Activated effector memory CD4-positive, alpha-beta T cell treated with anti-CD3 and anti-CD28 coated beads, Interleukin-2, amount 50 U/mL, for 16 hours (primary cell): Measurements from ENCODE around the gene PTPRE.
A peak's percentile ranks its signal among the peaks of the same experiment; 100 is the strongest.

Experiments used
- DNase-seq: peaks from one replicate; pipeline ENCODE4 v3.0.0-alpha.2; 2020

PTPRE gene

DNA sequence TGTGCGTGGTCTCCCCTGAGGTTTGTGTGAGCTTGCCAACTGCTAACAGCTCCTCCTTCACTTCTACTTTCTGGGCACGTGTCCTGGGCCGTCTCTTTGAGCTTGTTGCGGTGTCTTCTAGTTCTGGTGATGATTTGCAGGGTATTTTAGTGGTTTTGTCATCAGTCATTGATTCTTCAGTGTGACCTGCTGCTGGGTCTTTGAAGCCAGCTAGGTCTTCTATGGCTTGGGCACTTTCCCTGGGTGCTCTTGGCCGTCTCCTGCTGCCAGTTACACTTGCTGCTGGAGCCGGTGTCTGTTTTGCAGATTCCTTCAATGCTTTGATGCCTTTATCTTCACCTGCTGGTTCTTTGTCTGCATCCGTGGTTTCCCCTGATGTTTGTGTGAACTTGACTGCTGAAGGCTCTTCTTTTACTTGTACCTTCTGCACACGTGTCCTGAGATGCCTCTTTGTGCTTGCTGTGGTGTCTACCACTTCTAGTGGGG is 196.4 kb downstream of the PTPRE start:
- DNase-seq = peak; percentile 73

- DNase-seq = no peak
Measured at GRCh38 chr10:128105383-128105782, 198.5 kb downstream of the PTPRE start.

GRCh38 chr10:128109707-128110106 is 202.8 kb downstream of the PTPRE start:
- DNase-seq = no peak

- DNase-seq = no peak
Measured at GRCh38 chr10:128110339-128110738, 203.4 kb downstream of the PTPRE start.

- no peak for DNase-seq
Measured at GRCh38 chr10:128111696-128112095, 204.8 kb downstream of the PTPRE start.

- no peak for DNase-seq
Measured at GRCh38 chr10:128113026-128113425, 206.1 kb downstream of the PTPRE start.

GRCh38 chr10:128114901-128115300 is 208.0 kb downstream of the PTPRE start:
- DNase-seq = no peak

DNA sequence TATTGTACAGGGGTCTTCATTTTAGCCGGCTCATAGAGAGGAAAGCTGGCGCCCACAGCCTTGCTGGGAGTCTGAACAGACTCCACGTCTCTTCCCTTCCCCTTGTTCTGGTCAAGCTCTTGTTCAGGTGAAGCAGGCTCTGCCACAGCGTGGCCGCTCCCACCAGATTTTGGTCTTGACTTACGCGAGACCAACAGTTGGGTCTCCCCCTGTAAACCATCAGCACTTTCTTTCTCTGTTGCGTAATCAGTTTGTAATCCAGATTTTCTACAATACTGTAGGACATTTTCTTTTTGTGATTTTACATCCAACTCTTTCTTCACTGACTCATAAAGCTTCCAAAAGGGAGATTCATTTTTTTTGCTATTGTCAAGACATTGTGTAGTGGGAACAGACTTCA is 208.5 kb downstream of the PTPRE start:
- no peak for DNase-seq

DNA sequence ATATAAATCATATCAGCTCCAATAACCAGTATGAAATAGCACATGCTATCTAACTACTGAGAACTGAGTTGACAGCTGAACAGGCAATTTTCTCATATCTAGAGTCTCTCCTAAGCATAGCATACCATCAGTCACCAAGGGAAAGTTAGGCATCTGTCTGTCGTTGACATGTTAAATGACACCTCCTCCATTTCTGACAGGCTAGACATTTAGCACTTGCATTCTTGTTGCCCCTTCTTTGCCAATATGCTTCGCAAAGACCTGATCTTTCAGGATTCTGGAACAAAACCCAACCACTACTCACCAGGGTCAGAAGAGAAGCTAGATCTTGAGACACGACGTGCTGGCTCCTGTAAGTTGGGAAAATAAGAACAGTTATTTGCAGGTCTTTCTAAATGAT is 209.3 kb downstream of the PTPRE start:
- DNase-seq = no peak

DNA sequence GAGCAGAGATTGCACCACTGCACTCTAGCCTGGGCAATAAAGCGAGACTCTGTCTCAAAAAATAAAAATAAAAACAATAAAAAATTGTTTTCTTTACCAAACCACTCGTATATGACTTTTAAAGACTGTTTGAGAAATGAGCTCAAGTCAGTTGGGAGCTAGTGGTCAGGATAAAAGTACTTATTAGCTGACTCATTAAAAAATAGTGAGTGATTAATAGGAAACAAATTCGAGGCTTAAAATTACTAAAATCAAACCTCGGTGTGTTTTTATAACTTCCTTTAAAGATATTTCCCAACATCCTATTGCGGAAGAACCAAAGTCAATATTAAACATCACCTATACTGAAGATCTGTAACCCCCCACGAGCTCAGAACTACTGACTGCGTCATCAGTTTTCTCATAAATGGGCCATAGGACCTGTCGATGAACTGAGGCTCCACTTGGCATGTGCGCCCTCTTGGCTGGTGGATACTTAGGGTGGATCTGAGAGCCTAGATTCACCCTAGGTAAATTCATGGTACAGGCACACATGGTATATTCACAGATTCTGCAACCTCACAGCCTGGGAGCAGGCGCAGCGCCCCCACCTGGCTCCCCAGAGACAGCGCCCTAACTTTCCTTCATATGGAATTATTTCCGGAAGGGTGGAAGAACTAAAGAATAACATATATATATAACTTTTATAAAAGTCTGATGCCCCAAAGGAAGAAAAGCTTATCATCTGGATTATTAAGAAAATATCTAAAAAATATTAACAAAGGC is 210.1 kb downstream of the PTPRE start:
- no peak for DNase-seq

- DNase-seq = no peak
Measured at GRCh38 chr10:128121750-128122412, 215.0 kb downstream of the PTPRE start.

DNA sequence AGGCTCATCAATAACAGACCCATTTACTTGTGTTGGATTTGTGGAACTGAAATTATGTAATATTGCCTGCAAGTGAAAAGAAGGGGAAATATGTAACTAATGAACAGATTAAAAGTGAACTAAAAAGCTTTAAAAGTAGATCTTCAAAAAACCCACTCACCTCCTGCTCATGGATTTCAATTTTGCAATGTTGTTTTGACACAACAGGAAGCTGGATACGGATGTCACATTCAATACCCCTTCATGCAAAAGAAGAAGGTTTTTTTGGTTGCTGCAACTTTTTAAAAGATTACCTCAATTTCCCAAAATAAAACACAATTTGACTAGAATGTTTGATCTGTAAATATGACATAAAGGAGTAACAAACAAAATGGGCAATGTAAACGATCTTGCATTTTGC is 216.0 kb downstream of the PTPRE start:
- no peak for DNase-seq

GRCh38 chr10:128123846-128124245 is 216.9 kb downstream of the PTPRE start:
- no peak for DNase-seq

- DNase-seq = no peak
Measured at GRCh38 chr10:128124813-128125403, 218.0 kb downstream of the PTPRE start.

GRCh38 chr10:128125416-128125943 is 218.6 kb downstream of the PTPRE start:
- peak; percentile 76 for DNase-seq

DNA sequence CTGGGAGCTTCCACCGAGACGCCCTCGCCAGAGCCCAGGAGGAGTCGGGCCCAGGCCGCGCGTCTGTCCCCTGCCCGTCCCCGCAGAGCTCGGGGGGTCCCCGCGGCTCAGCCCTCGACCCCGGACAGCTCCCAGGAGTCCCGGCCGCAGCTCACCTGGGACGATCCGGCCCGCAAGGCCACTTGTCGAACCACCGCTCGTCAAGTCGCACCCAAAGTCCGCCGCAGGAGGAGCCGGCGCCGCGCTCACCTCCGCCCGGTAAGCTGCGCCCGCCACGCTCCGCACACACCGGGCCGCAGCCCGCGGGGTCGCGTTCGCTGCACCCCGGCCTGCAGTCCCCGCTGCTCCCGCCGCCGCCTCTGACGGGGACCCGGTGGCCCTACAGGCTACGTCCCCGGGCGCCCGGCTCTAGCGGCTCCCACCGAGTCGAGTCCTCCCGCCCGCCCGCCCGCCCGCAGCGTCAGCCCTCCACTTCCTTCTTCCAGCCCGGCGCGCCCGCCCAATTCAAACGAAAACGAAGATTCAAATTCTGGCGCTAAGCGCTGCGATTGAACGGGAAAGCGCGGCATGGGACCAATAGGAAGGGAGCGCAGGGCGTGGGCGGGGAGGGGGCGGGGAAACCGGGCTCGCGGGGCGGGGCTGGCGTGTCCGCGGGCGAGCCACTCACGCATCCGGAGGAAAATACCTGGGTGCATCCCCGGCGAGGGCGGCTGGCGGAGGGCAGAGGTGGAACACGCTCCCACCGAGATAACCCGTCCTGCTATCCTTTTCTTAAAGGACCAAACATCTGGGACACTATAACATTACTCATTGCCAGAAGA is 219.3 kb downstream of the PTPRE start, which contains the start of gene MKI67:
Gene MKI67, minus strand, starts transcription at position 480 of the 821 bp plus-strand sequence. CDS start 756 bp downstream, outside the sequence.
- DNase-seq = peak; percentile 95

DNA sequence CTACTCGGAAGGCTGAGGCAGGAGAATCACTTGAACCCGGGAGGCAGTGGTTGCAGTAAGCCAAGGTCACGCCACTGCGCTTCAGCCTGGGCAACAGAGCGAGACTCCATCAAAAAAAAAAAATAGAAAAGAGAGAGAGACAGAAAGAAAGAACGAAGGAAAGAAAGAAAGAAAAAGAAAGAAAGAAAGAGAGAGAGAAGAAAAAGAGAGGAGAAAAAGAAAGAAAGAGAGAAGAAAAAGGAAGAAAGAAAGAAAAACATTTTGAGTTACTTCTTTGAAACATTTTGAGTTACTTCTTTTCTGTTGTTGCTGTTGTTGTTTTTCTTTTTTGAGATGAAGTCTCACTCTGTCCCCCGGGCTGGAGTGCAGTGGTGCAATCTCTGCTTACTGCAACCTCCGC is 221.7 kb downstream of the PTPRE start:
- DNase-seq = no peak

DNA sequence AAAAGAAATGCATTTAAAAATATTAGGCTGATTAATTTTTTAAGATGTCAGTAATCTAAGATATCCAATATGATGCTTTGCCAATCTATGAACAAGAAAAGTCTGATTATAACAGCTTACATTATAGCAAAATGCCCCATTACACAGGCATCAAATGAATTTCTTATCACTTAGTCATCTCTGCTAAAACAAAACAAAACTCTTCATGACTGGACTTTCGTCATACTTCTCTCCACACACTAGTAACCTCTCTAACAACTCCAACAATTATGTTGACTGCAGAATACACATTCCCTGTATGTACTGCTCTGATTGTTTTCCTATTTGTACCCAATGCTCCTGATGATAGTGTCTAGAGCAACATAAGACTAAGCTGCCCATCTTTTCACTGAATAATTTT is 223.1 kb downstream of the PTPRE start:
- no peak for DNase-seq
